Fibroblast of lung (primary cell): ENCODE data around the gene POPDC2.

Experiments used
- CTCF ChIP-seq, 2 donors: IDR thresholded peaks in 1 of 2; conservative IDR thresholded peaks in 1 of 2; 1 replicate in 1 of 2; 2 replicates in 1 of 2; pipeline ENCODE4 v1.5.1; 2011 to 2012; ENCODE audit warnings: low read length in 2 of 2, control low read depth in 1 of 2, inconsistent platforms in 1 of 2, low read depth in 1 of 2, mild to moderate bottlenecking in 1 of 2
- EZH2 ChIP-seq: IDR thresholded peaks from 2 replicates; pipeline ENCODE4 v1.5.1; 2012; ENCODE audit warnings: low read length, control low read depth, mild to moderate bottlenecking; ENCODE audit errors: missing control alignments

DNA sequence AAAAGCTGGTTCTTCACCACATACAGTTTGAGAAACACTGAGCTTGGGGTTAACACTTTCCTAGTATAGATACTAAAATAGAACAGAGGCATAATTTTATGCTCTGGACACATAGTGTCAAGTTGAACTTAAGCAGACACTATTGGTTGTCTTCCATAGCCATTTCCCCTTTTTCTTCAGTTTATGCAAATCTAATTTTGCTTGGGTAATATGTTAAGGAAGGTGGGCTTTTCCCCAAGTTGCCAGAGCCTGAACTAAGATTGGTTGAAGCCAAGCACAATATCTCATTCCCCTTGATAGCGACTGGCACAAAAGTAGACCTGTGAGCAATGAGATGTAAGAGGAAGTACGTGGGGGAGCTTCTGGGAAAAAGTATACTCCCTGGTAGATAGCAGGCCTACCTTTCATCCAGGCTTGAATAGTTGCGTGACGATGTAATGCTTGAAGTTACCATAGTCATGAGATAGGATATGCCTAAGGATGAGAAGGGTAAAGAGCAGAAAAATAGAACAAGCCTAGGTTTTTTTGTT, 4.5 kb upstream of the POPDC2 start:
- no peak for TF ChIP-seq EZH2
- TF ChIP-seq CTCF (conservative IDR thresholded peaks at IDR 0.05 in 1 of 2, IDR thresholded peaks at IDR 0.05 in 1 of 2; ENCODE audit: low read depth in 1 of 2, low read length in 2 of 2), result no peak
